CD14-positive monocyte (primary cell): ENCODE data around the gene CORT. TPM values are rescaled to one million over a fixed set of nuclear protein-coding genes. Genes with fewer than 3 reads are reported as not detected.

Experiments
- DNase-seq, 3 donors: peaks; one replicate each; pipeline ENCODE4 v3.0.0-alpha.2; 2011 to 2022
- H2AFZ ChIP-seq: 2 replicates; pipeline ENCODE4 v1.6.0; 2012; ENCODE audit warnings: mild to moderate bottlenecking, low read depth, low read length, inconsistent platforms; ENCODE audit not compliant: insufficient read depth, poor library complexity, severe bottlenecking
- H3K27ac ChIP-seq, 2 donors: 1 replicate in 1 of 2; 2 replicates in 1 of 2; pipeline ENCODE4 v1.5.1; 2012 to 2013; ENCODE audit warnings: low read length in 2 of 2, control low read depth in 1 of 2, inconsistent platforms in 1 of 2, low read depth in 1 of 2, mild to moderate bottlenecking in 1 of 2
- H3K27me3 ChIP-seq, 2 donors: one replicate each; pipeline versions ENCODE4 v1.6.0 to v1.6.1; 2011 to 2013; ENCODE audit warnings: low read length in 2 of 2; ENCODE audit not compliant: control insufficient read depth in 2 of 2, insufficient read depth in 2 of 2
- H3K36me3 ChIP-seq, 2 donors: replicated peaks in 1 of 2; 1 replicate in 1 of 2; 2 replicates in 1 of 2; pipeline versions ENCODE4 v1.5.1 to v1.6.1; 2012 to 2013; ENCODE audit warnings: low read length in 2 of 2, control low read depth in 1 of 2, inconsistent platforms in 1 of 2, mild to moderate bottlenecking in 1 of 2; ENCODE audit not compliant: insufficient read depth in 2 of 2, control insufficient read depth in 1 of 2
- H3K4me1 ChIP-seq, 2 donors: 1 replicate in 1 of 2; 2 replicates in 1 of 2; pipeline versions ENCODE4 v1.5.1 to v1.6.1; 2012 to 2013; ENCODE audit warnings: low read length in 2 of 2, control low read depth in 1 of 2, inconsistent platforms in 1 of 2, mild to moderate bottlenecking in 1 of 2, moderate library complexity in 1 of 2; ENCODE audit not compliant: insufficient read depth in 2 of 2, control insufficient read depth in 1 of 2
- H3K4me2 ChIP-seq: replicated peaks from 2 replicates; pipeline ENCODE3; 2012; ENCODE audit warnings: low read length, moderate library complexity, mild to moderate bottlenecking; ENCODE audit not compliant: poor library complexity, severe bottlenecking; ENCODE audit errors: extremely low read depth
- H3K4me3 ChIP-seq, 3 experiments: fragments of 200-600 bp in 1 of 3; sonication (generic) in 1 of 3; replicated peaks in 1 of 3; 1 replicate in 2 of 3; 2 replicates in 1 of 3; pipeline ENCODE4 v1.5.1; 2011 to 2013; ENCODE audit warnings: low read length in 3 of 3, mild to moderate bottlenecking in 3 of 3, control low read depth in 2 of 3, low read depth in 2 of 3, inconsistent platforms in 1 of 3, moderate library complexity in 1 of 3
- H3K79me2 ChIP-seq: 2 replicates; pipeline ENCODE4 v1.6.0; 2012; ENCODE audit warnings: mild to moderate bottlenecking, control low read depth, inconsistent platforms, low read length, moderate library complexity; ENCODE audit not compliant: insufficient read depth
- H3K9ac ChIP-seq: 2 replicates; pipeline ENCODE4 v1.6.0; 2017; ENCODE audit warnings: low read length, mild to moderate bottlenecking; ENCODE audit not compliant: insufficient read depth, poor library complexity, severe bottlenecking
- H3K9me3 ChIP-seq, 2 donors: replicated peaks in 1 of 2; 1 replicate in 1 of 2; 2 replicates in 1 of 2; pipeline versions ENCODE4 v1.5.1 to v1.6.1; 2012 to 2013; ENCODE audit warnings: low read length in 2 of 2, control low read depth in 1 of 2; ENCODE audit not compliant: control insufficient read depth in 1 of 2, insufficient read depth in 1 of 2
- H4K20me1 ChIP-seq: 2 replicates; pipeline ENCODE4 v1.6.0; 2012; ENCODE audit warnings: mild to moderate bottlenecking, low read length, control low read depth, moderate library complexity; ENCODE audit not compliant: insufficient read depth
- H3K27ac Mint-ChIP-seq, 7 donors: one replicate each; pipeline ENCODE4 v1.8.0; 2020; ENCODE audit warnings: mild to moderate bottlenecking in 7 of 7, mixed read lengths in 7 of 7, moderate library complexity in 6 of 7, inconsistent platforms in 2 of 7
- H3K27me3 Mint-ChIP-seq, 3 donors: one replicate each; pipeline ENCODE4 v1.8.0; 2021 to 2022; ENCODE audit warnings: low read depth in 3 of 3, mild to moderate bottlenecking in 3 of 3, mixed read lengths in 3 of 3, moderate library complexity in 3 of 3, inconsistent platforms in 1 of 3
- H3K36me3 Mint-ChIP-seq, 2 donors: one replicate each; pipeline ENCODE4 v1.8.0; 2020; ENCODE audit warnings: mixed read lengths in 2 of 2, inconsistent platforms in 1 of 2, mild to moderate bottlenecking in 1 of 2
- H3K4me1 Mint-ChIP-seq: one replicate; pipeline ENCODE4 v1.8.0; 2020; ENCODE audit warnings: mild to moderate bottlenecking, mixed read lengths
- H3K4me3 Mint-ChIP-seq, 2 donors: one replicate each; pipeline ENCODE4 v1.8.0; 2020; ENCODE audit warnings: mild to moderate bottlenecking in 2 of 2, mixed read lengths in 2 of 2, moderate library complexity in 1 of 2
- H3K9me3 Mint-ChIP-seq, 7 donors: one replicate each; pipeline ENCODE4 v1.8.0; 2020 to 2022; ENCODE audit warnings: mixed read lengths in 7 of 7, mild to moderate bottlenecking in 6 of 7, moderate library complexity in 6 of 7, inconsistent platforms in 2 of 7
- WGBS: methylation state at CpG from one replicate; pipeline ENCODE4 v1.1.5; 2013; ENCODE audit warnings: missing lambda C conversion rate; ENCODE audit not compliant: insufficient coverage; 5-methylcytosine and 5-hydroxymethylcytosine counted together
- intact Hi-C, 2 donors: fragments of 100-400 bp; cut with micrococcal nuclease; formaldehyde crosslinking; loops; one replicate each; pipeline versions ENCODE4 v1.15.0 to v1.15.1; 2023
- polyA plus RNA-seq, 3 donors: library from polyadenylated mRNA; depleted of rRNA in 1 of 3; unstranded in 2 of 3; stranded (reverse) in 1 of 3; fragments of 300-500 nt in 2 of 3; fragments of >200 nt in 1 of 3; fragmentation: Illumina TruSeq in 2 of 3; gene quantifications; 1 replicate in 2 of 3; 2 replicates in 1 of 3; pipeline ENCODE4 v1.2.3, GENCODE V29; 2012 to 2021
- TF ChIP-seq, protein P1 (sequence below): fragments of 200-600 bp; IDR thresholded peaks from one replicate; pipeline ENCODE4 v1.8.0; 2022; ENCODE audit warnings: antibody characterized with exemption, mild to moderate bottlenecking

Gene CORT
- polyA plus RNA-seq, 3 donors: not detected

DNA sequence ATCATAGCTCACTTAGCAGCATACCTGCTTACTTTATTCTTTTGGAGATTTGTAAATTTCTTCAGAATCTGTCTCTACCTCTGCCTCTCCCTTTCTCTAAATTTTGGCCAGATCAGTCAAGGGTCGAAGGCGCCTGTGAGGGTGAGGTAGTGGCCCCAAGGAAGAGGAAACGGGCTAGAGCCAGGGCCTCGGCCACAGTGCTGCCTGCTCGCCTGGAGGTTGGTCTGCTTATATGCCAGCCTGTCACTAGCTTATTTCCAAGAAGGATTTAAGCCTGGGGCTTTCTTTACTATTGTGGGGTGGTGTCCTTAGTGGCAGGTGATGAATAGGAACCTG lies 44.6 kb downstream of the CORT start:
- peak overlapping the region in 1 of 3 experiments; percentile 71 for H3K4me3 ChIP-seq
- H3K9me3 ChIP-seq: no peaks in the 10 kb centered on the region
- peak overlapping the region; percentile 75 for H3K4me2 ChIP-seq
- H3K27me3 ChIP-seq: no peaks in the 10 kb centered on the region
- Mint-ChIP-seq H3K27me3 (peaks cover 0 to 2% (median 0%) of the 10 kb centered on the region in 3 donors), H3K4me1 (peaks cover 14% of the 10 kb centered on the region), H3K36me3 (peaks cover 32 to 41% of the 10 kb centered on the region in 2 donors), H3K9me3 (peaks cover 0 to 2% (median 0%) of the 10 kb centered on the region in 7 donors), H3K4me3 (no peak overlapping the region), H3K27ac (peak overlapping the region in 3 of 7 donors; percentile 37 to 80 (median 42))
- TF ChIP-seq, protein P1, sequence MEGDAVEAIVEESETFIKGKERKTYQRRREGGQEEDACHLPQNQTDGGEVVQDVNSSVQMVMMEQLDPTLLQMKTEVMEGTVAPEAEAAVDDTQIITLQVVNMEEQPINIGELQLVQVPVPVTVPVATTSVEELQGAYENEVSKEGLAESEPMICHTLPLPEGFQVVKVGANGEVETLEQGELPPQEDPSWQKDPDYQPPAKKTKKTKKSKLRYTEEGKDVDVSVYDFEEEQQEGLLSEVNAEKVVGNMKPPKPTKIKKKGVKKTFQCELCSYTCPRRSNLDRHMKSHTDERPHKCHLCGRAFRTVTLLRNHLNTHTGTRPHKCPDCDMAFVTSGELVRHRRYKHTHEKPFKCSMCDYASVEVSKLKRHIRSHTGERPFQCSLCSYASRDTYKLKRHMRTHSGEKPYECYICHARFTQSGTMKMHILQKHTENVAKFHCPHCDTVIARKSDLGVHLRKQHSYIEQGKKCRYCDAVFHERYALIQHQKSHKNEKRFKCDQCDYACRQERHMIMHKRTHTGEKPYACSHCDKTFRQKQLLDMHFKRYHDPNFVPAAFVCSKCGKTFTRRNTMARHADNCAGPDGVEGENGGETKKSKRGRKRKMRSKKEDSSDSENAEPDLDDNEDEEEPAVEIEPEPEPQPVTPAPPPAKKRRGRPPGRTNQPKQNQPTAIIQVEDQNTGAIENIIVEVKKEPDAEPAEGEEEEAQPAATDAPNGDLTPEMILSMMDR: no peak
- intact Hi-C loops: loop anchor here (1.0 to 5.0 kb wide), 3 partner anchors 62 to 117 kb away; partner anchors contain the start of gene CENPS (in 2 of the 2)
- H4K20me1 ChIP-seq: peaks cover 48% of the 10 kb centered on the region
- 67% methylated on average over 3 of the region's 5 CpGs for WGBS
- H3K4me1 ChIP-seq: peaks cover 9 to 15% of the 10 kb centered on the region in 2 donors
- peaks cover 16 to 44% of the 10 kb centered on the region in 2 donors for H3K36me3 ChIP-seq
- H3K9ac ChIP-seq: no peak overlapping the region
- peak overlapping the region; percentile 64 for H2AFZ ChIP-seq
- peaks cover 78% of the 10 kb centered on the region for H3K79me2 ChIP-seq
- no peak for DNase-seq
- no peak overlapping the region for H3K27ac ChIP-seq

- H3K4me3 ChIP-seq: peak overlapping the region; percentile 39 to 71 (median 39)
- H3K4me2 ChIP-seq: peak overlapping the region; percentile 75
- peak; percentile 53 to 64 (median 54) for DNase-seq
- H3K9ac ChIP-seq: peak overlapping the region; percentile 37
- Mint-ChIP-seq H3K36me3 (peaks cover 27 to 38% of the 10 kb centered on the region in 2 donors), H3K27ac (peak overlapping the region; percentile 34 to 90 (median 75)), H3K9me3 (peaks cover 0 to 2% (median 0%) of the 10 kb centered on the region in 7 donors), H3K4me3 (peak overlapping the region; percentile 76 to 89), H3K4me1 (peaks cover 14% of the 10 kb centered on the region), H3K27me3 (peaks cover 0 to 2% (median 0%) of the 10 kb centered on the region in 3 donors)
- H3K9me3 ChIP-seq: no peaks in the 10 kb centered on the region
- H2AFZ ChIP-seq: peak overlapping the region; percentile 64
- no peaks in the 10 kb centered on the region for H3K27me3 ChIP-seq
- peak overlapping the region in 1 of 2 donors; percentile 72 for H3K27ac ChIP-seq
- H3K79me2 ChIP-seq: peaks cover 77% of the 10 kb centered on the region
- TF ChIP-seq, protein P1: peak; percentile 99
- H4K20me1 ChIP-seq: peaks cover 46% of the 10 kb centered on the region
- H3K4me1 ChIP-seq: peaks cover 9 to 15% of the 10 kb centered on the region in 2 donors
- intact Hi-C loops: loop anchor here (1.0 to 5.0 kb wide), 3 partner anchors 63 to 118 kb away; partner anchors contain the start of gene CENPS (in 2 of the 2)
- peaks cover 12 to 39% of the 10 kb centered on the region in 2 donors for H3K36me3 ChIP-seq
- WGBS: 0% methylated on average over 8 of the region's 15 CpGs
Measured at GRCh38 chr1:10494754-10495474, 45.1 kb downstream of the CORT start.
